GM18526 (cell line): ENCODE measurements around the gene EEF1A2.

Source experiments
- POLR2A ChIP-seq: IDR thresholded peaks from 3 replicates; pipeline ENCODE4 v1.6.1; 2011; ENCODE audit not compliant: insufficient read length; ENCODE audit errors: extremely low read depth

The EEF1A2 gene

GRCh38 chr20:63530788-63531160 is 31.9 kb upstream of the EEF1A2 start:
- TF ChIP-seq POLR2A, result no peak

GRCh38 chr20:63529861-63530787 is 31.2 kb upstream of the EEF1A2 start:
- TF ChIP-seq POLR2A, result no peak

GRCh38 chr20:63529180-63529860 is 30.4 kb upstream of the EEF1A2 start:
- TF ChIP-seq POLR2A, result no peak

- TF ChIP-seq POLR2A, result no peak
These were observed 28.3 kb upstream of the EEF1A2 start for GRCh38 chr20:63527184-63527583.

- no peak for TF ChIP-seq POLR2A
These were observed 27.1 kb upstream of the EEF1A2 start for GRCh38 chr20:63525971-63526370.

- no peak for TF ChIP-seq POLR2A
These were observed 26.3 kb upstream of the EEF1A2 start for GRCh38 chr20:63525185-63525584.

GRCh38 chr20:63522981-63523611 is 24.2 kb upstream of the EEF1A2 start:
- no peak for TF ChIP-seq POLR2A

- no peak for TF ChIP-seq POLR2A
These were observed 23.4 kb upstream of the EEF1A2 start for GRCh38 chr20:63522091-63522868.

GRCh38 chr20:63521602-63522001 is 22.7 kb upstream of the EEF1A2 start:
- no peak for TF ChIP-seq POLR2A

GRCh38 chr20:63520934-63521601 is 22.2 kb upstream of the EEF1A2 start:
- TF ChIP-seq POLR2A, result no peak

GRCh38 chr20:63520504-63520933 is 21.6 kb upstream of the EEF1A2 start, which contains the start of gene PPDPF:
PPDPF (plus strand) TSS chr20:63520765; CDS start chr20:63521309, 544 bp downstream.
- TF ChIP-seq POLR2A, result peak; percentile 92

GRCh38 chr20:63519668-63520503 is 21.0 kb upstream of the EEF1A2 start:
- no peak for TF ChIP-seq POLR2A

GRCh38 chr20:63518946-63519667 is 20.2 kb upstream of the EEF1A2 start:
- TF ChIP-seq POLR2A, result no peak
